Right renal cortex interstitium (tissue), 3 donors: ENCODE measurements around the gene KLK11. TPM values are rescaled to one million over a fixed set of nuclear protein-coding genes. Genes with fewer than 3 reads are reported as not detected.

Source experiments
- DNase-seq, 3 donors: peaks; one replicate each; pipeline ENCODE4 v3.0.0-alpha.2; 2013; ENCODE audit warnings: low read depth in 3 of 3, low spot score in 2 of 3
- polyA plus RNA-seq, 3 donors: library from polyadenylated mRNA; unstranded; fragments of 120-200 nt; gene quantifications; one replicate each; pipeline ENCODE4 v1.2.1, GENCODE V29; 2013; ENCODE audit not compliant: insufficient read length in 3 of 3

KLK11 gene, protein sequence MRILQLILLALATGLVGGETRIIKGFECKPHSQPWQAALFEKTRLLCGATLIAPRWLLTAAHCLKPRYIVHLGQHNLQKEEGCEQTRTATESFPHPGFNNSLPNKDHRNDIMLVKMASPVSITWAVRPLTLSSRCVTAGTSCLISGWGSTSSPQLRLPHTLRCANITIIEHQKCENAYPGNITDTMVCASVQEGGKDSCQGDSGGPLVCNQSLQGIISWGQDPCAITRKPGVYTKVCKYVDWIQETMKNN
- polyA plus RNA-seq: under 1 TPM; 0.16 to 0.24 (median 0.22) TPM

DNA sequence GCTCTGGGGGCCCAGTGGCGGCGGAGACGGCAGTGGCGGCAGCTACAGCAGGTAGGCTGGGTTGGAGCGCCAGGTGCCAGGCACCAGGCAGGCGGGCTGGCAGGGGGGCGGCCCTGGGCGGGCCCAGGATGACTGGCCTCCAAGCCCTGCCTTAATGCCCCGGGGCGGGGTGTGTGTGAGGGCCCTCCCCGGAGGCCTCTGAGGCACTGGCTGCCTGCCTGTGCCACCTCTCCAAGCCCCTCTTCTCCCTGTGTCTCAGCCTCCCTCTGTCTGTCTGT lies at the start of gene KLK11:
Gene KLK11, minus strand, starts transcription at position 63 of the 278 bp plus-strand sequence. CDS start 985 bp downstream, outside the sequence.
- no peak for DNase-seq

DNA sequence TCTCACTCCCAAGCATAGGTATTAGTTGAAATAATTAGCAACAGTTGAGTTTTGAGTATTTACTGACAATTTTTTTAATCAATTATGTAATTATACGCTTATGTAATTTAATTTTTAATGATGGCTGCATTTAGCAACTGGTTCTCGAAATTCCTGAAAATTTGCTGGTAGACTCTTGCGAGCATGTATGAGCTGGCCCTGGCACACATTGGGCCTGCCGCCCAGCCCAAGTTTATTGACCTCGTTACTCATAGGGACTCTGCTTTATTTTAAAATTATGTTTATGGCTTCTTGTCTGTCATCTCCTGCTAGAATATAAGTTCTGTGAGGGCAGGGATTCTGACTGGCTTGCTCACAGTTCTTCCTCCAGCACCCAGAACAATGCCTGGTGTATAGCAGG lies 49.6 kb upstream of the KLK11 start:
- no peak for DNase-seq

DNA sequence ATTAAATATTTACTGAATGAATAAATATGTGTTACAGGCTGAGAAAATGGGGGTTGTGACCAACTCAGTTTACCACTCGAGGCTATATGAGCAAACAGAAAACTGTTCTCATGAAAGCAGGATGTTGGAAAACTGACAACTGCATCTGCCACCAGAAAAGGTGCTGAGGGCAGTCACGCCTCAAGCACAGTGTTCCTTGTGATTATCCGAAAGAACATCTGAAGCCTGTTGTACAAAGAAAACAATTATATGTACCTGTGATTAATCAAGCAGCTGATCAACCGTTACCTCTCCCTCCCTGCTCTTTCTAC lies 44.6 kb upstream of the KLK11 start:
- no peak for DNase-seq

DNA sequence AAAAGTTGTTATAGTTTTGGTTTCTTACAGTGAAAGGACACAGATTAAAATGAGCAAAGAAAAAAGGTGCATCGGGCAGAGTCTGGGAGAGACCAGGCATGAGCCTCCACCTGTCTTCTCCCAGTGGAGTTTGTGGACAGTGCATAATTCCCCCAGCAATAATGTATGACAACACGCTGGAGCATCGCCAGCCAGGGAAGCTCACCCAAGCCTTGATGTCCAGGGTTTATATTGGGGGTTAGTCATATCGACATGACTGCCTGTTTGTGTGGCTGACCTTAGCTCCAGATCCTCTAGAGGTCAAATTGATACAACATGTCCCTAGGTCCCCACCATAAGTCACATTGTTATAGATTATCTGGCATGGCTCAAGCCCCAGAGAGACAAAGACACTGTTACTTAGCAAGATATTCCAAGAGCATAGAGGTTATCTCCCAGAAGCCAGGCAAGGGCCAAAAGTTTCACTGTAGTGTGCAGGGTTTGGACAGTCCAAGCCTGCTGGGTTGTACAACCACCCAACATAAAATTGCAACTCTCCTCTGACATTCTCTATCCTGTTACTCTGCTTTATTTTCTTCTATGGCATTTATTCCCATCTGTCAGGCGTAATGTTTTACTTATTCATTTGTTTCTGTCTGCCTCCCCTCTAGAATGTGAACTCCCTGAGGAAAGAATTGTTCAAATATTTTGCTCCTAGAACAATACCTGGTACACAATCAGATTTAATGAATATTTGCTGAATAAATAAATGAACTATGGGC lies 44.1 kb upstream of the KLK11 start:
- no peak for DNase-seq

DNA sequence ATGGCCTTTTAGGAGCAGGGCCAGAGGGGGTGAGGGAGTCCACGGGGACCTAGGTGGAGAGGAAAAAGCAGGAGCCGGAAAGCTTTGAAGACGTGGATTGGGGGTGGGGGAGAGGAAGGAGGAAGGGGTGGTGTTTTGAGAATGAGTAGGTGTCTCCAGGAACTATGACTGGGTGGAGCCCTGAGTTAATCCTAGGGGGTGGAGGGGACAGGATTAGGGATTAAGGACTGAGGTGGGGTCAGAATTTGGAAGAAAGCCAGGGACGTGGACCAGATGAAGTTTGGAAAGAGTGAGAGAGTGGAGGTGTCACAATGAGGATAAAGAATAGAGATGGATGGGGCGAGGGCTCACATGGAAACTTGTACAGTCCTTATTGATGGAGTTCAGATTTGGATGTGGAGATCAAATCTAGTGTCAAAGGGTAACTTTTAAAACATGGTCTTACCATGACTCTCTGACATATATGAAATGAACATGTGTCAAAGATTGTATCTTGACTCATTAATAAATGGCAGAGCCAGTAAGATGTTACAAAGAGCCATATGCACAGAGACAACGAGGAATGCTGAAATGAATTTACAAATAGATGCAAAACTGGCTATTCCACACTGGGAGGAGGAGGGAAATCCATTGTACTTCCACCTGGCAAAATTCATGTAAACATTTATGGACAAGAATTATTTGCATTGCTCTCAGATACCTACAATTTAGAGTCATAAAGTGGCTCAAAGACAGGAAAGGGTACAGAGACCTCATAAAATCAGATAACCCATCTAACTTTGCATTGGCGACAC lies 40.2 kb upstream of the KLK11 start:
- no peak for DNase-seq

DNA sequence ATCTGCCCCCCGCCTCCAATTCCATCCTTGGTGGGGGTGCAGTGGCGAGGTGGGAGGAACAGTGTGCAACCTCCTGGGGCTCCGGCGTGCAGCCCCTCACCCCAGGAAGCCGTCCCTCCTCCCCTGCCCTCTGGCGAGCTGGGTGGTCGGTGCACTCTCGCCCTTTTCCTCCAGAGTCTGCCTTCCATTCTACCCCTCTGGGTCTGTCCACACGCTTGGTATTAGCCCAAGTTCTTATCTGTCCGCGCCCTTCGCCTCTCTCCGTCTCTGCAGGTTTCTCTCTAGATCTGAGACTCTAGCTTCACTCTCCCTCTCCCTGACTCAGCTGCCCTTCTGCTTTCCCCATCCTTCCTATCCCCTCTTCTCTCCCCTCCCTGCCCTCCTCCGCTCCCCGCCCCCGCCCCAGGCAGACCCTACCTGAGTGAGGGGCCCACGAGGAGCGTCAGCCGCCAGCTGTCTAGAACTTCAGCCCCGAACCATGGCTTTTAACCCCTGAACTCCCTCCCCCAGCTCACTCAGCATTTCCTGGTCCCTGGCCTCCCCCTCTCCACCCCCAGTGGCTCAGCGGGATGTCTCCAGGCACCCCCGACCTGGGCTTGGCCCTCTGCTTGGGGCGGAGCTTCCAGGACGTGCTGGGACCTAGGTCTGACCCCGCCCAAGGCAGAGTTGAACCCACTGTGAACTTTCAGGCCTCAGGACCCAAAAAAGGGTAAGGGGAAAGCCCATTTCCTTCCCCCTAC lies 39.0 kb upstream of the KLK11 start:
- no peak for DNase-seq

DNA sequence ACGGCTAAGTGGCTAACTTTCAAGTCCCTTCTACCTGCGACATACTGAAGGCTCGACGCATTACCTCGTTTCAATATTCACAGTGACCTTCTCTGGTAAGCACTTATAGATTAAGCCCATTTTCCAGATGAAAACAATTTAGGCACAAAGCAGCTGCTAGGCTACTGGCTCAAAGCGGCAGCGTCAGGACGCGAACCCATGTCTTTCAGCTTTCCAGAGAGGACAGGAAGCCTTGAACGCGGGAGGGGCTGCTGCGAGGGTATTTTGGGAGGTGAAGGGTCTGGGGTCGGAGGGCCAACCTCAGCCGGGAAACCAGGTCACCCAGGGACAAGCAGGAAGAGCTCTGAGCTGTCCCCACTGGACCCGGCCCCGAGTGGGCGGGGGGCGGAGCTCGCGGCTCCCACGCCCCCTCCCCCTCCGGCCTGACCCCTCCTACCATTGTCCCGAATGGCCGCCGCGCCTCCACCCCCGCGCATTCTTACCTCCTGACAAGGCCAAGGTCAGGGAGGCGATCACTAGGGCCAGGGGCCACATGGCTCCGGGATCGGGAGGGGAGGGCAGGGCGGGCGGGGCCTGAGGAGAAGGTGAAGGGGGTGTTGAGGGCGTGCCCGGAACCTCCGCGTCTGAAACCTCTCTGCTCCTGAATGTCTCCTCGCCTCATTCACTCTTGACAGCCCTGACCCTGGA lies 38.3 kb upstream of the KLK11 start, which contains the start of gene KLK13:
Gene KLK13, minus strand, starts transcription at position 559 of the 687 bp plus-strand sequence. Its CDS starts 25 bp downstream, at position 534.
- DNase-seq: no peak

DNA sequence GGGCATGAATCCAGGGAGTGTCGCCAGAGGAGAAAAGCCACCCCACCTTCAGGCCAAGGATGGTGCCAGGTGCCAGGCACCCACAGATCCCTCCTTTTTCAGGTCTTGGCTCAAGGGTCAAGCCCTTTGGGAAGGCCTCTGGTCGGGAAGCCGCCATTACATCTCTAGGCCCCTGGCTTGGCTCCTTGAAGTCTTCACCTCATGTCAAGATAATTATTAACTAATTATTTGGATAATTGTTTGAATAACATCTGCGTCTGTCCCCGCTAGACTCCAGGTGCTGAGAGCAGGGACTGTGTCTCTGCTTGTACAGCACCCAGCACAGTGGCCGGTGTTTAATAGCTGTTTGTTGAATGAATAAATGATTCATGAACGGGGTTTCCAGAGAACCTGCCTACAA lies 37.2 kb upstream of the KLK11 start:
- no peak for DNase-seq

DNA sequence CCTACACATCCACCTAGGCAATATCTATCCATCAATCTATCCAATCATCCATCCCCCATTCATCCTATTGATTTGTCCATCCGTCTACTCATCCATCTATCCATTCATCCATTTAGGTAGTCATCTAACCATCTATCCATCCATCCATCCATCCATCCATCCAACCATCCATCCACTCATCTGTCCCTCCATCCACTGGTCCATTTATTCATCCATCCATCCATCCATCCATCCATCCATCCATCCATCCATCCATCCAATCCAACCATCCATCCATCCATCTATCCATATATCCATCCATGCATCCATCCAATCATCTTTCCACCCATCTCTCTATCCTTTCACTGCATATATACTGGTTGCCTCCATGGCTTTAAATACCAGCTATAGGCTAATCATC lies 34.6 kb upstream of the KLK11 start:
- DNase-seq: no peak

DNA sequence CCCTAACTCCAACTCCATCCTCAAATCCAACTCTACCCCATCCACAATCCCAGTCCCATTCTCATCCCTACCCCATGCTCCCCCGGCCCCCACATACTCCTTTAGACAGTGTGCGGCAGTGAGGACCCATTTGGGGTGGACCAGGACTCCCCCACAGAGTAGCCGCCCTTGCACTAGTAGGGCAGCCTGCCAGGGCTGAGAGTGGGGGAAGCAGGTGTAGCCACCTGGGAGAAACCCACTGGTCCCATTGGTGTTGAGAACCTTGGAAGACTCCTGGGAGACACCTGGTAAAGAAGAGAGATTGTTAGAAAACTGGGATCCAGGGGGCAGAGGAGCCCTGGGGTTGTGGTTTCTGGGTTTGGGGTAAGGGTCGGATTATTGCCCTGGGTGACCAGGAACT lies 33.9 kb upstream of the KLK11 start:
- DNase-seq: no peak

DNA sequence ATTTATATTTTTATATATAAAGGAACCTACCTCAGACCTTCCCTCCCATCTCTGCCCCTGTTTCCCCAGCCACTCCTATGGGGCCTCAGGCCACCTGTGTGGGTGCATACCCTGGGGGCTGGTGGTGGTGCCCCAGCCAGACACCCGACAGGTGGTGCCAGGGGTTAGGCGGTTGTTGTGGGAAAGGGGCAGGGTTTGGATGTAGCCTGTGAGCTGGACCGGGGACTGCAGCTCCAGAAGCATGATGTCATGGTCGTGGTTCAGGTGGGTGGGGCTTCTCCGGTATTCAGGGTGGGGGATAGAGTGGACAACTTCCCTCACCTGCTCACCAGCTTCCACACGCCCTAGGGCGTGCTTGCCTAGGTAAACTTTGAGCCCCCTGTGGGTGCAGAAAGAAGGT lies 33.3 kb upstream of the KLK11 start:
- no peak for DNase-seq

DNA sequence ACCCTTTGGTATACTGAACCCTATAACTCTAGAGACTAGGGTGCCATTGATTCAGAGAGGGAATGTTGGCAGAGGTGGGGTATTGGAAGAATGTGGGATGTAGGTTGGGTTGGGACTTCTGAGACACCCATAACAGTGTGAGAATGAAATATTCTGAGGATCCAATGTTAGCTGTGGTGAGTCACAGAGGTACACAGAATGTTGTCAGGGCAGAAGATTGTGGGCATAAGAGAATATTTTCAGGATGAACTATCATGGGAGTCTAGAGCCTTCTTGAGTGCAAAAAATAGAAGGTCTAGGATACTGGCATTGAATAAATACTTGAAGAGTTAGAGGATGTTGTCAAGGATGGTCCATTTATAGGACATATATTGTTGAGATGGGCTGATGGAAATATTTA lies 29.4 kb upstream of the KLK11 start:
- no peak for DNase-seq

DNA sequence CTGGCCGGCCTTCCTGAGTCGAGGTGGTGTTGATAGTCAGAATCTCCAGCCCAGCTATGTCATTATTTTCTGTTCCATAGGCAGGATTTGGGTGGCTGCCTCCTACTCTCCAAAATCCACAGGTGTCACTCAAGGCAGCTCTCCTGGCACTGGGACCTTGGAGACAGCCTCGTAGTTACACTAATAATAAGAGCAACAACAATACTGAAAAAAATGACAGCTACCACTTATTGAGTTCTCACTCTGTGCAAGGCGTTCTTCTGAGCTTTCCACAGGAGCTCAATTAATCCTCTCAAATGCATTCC lies 20.6 kb upstream of the KLK11 start:
- no peak for DNase-seq

DNA sequence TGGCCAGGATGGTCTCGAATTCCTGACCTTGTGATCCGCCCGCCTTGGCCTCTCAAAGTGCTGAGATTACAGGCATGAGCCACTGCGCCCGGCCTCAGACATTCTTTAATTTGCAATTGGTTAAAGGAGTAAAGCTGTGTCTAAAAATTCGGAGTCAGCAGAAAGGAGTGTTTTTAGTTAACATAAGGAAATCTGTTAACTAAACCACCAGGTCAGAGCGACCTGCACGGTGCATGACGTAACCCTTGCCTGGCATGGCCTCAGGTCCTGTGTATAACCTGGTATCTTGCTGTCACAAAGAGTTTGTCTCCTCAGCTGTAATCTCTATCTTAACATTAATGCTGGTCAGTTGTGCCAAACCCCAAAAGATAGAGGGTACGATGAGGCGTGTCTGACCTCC lies 17.9 kb upstream of the KLK11 start:
- DNase-seq: no peak

DNA sequence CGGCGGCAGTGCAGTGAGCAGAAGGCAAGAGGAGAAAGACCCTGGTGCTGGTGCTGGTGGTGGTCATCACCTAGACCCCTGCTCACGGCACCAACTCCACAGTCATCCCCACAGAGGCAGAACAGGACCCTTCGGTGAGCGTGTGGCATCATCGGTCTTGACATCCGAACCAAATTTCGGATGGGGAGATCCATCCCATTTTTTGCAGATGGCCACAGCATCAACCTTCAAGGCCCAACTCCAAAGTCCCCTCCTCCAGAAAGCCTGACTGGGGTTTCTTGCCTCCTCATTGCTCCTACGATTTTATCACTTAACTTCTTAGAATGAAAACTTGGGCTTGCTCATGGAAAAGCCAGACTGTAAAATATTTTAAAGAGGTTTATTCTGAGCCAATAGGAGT lies 17.1 kb upstream of the KLK11 start:
- no peak for DNase-seq

DNA sequence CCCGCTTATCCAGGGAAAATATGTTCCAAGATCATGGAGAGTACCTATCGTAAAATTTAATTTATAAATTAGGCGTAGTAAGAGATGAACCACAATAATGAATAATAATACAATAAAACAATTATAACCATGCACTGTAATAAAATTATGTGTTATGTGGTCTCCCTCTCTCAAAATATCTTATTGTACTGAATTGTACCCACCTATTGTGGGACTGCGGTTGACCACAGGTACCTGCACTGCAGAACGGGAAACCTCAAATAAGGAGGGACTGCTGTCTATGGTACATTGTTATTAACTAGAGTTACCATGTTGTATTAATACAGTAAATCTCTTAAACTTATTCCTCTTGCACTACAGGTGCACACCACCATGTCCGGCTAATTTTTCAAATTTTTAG lies 13.7 kb upstream of the KLK11 start:
- no peak for DNase-seq

DNA sequence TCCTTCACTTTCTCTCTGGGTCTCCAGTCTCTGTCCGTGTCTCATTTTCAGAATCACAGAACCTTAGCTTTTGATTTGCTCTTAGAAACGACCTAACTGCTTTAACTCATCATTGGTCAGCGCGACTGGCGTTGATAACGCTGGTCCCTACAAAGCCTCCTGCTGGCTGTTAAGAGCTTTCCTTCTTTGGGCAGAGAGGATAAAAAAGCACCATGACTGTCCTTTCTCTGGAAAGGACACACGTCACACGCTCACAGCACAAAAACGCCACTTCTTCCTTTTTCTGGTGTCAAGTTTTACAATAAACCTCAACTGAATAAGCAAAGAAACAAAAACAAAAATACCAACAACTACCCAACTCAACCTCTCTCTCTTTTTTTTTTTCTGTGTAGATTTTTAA lies 10.1 kb upstream of the KLK11 start:
- DNase-seq: no peak

DNA sequence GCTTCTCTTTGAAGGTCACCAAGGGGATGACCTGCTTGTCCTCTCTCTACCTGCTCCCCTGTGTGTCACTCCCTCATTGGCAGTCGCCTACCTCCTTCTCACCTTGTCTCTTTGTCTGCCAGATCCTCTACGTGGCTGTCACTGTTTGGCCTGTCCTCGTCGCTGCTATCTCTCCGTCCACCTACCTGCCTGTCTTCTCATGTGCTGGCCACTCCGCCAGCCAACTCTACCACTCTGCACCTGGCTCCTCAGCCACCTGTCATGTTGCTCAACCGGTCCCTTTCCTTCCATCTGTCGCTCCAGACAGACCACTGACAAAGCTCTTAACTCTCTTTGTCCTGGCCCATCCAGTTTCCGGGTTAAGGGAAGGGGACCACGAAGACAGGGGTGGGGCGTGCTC lies 8.3 kb upstream of the KLK11 start, which contains the start of gene KLK12:
Gene KLK12, minus strand, starts transcription at position 299 of the 400 bp plus-strand sequence. CDS start 381 bp downstream, outside the sequence.
- DNase-seq: no peak

DNA sequence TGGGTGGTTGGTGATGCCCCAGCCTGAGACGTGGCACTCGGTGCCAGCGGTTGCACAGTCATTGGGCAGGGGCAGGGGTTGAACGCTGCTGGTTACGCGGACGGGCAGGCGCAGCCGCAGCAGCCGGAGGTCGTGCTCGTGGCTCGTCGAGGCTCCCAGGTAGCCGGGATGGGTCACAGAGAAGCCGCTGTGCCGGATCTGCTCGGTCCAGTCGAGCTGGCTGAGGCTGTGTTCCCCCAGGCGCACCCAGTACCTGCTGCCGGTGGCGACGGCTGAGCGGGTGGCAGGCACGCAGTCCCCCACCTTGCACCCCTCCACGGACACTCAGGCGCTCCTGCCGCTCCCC lies 5.4 kb upstream of the KLK11 start:
- no peak for DNase-seq

DNA sequence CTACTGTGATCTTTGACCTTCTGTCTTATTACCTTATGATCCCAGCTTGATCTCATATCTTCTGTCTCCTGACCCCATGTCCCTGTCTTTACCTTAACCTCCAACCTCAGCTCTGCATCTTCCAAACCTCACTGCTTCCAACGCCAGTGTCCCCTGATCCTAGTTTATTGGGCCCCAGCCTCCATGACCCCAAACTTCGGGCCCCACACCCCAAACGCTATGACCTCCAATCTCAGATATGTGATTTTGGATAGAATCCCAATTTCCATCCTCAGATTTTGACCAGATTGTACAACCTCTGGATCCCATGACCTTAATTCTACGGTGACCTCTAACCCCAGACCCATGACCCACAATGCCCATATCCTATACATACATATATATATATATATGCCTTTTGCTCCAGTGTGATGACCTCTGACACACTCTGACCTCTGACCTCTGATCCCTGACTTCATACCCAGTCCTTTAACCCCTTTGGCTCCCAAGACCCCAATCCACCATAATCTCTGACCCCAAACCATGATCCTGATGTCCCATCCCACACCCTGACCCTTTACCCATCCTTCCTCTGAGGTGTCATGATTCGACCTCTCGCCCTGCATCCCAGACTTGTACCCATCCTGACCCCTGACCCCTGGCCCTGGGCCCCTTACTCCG lies 4.9 kb upstream of the KLK11 start:
- DNase-seq: no peak
